Vagina (tissue), 2 donors: ENCODE results near the gene ZNF292. TPM values are rescaled to one million over a fixed set of nuclear protein-coding genes. Genes with fewer than 3 reads are reported as not detected.

Source experiments
- DNase-seq, 2 donors: peaks; one replicate each; pipeline ENCODE4 v3.0.0-alpha.2; 2017; ENCODE audit errors: extremely low spot score in 2 of 2
- H3K27ac ChIP-seq: fragments of 200-600 bp; sonication (generic); one replicate; pipeline ENCODE4 v1.5.1; 2019
- H3K27me3 ChIP-seq: fragments of 200-600 bp; sonication (generic); one replicate; pipeline ENCODE4 v1.5.1; 2019
- H3K36me3 ChIP-seq, 2 donors: fragments of 200-600 bp; sonication (generic); one replicate each; pipeline ENCODE4 v1.5.1; 2017 to 2019
- H3K4me1 ChIP-seq: fragments of 200-600 bp; sonication (generic); one replicate; pipeline ENCODE4 v1.5.1; 2019
- H3K4me3 ChIP-seq, 2 donors: fragments of 200-600 bp; sonication (generic); 1 replicate in 1 of 2; 2 replicates in 1 of 2; pipeline ENCODE4 v1.5.1; 2016 to 2019
- H3K9me3 ChIP-seq: fragments of 200-600 bp; sonication (generic); one replicate; pipeline ENCODE4 v1.5.1; 2019
- CTCF ChIP-seq, 3 experiments: fragments of 450-650 bp in 2 of 3; fragments of 200-600 bp in 1 of 3; sonication (generic) in 1 of 3; IDR thresholded peaks; one replicate each; pipeline ENCODE4 v1.5.1; 2017 to 2019; ENCODE audit warnings: antibody characterized with exemption in 3 of 3, mild to moderate bottlenecking in 2 of 3, moderate library complexity in 2 of 3
- POLR2A ChIP-seq, 2 donors: fragments of 450-650 bp; IDR thresholded peaks; one replicate each; pipeline ENCODE4 v1.6.1; 2017; ENCODE audit warnings: antibody characterized with exemption in 2 of 2, mild to moderate bottlenecking in 2 of 2, moderate library complexity in 2 of 2
- POLR2AphosphoS5 ChIP-seq, 2 donors: sonication (generic); formaldehyde crosslinking; IDR thresholded peaks; one replicate each; pipeline ENCODE4 v1.9.0; 2017; ENCODE audit warnings: antibody characterized with exemption in 2 of 2, mild to moderate bottlenecking in 2 of 2, low read depth in 1 of 2; ENCODE audit not compliant: insufficient read depth in 1 of 2
- intact Hi-C: fragments of 100-400 bp; cut with DNase I; formaldehyde crosslinking; loops from one replicate; pipeline ENCODE4 v1.15.1; 2023
- total RNA-seq: library from RNA; depleted of rRNA; stranded (reverse); fragments of >200 nt; gene quantifications from one replicate; pipeline ENCODE4 v1.2.3, GENCODE V29; 2016

ZNF292 gene
- total RNA-seq, 1 donor from 2014 or later = 41.5 TPM

GRCh38 chr6:87209812-87210211 is 54.4 kb downstream of the ZNF292 start:
- intact Hi-C loops = no loop called here
- TF ChIP-seq CTCF (IDR thresholded peaks at IDR 0.05) (no peak), POLR2AphosphoS5 (IDR thresholded peaks at IDR 0.05; ENCODE audit: insufficient read depth in 1 of 2, low read depth in 1 of 2) (no peak), POLR2A (IDR thresholded peaks at IDR 0.05) (no peak)
- Histone ChIP-seq H3K27me3 (no peaks in the 10 kb centered on the region), H3K4me3 (no peak overlapping the region), H3K36me3 (no peaks in the 10 kb centered on the region), H3K4me1 (peaks cover 52% of the 10 kb centered on the region), H3K27ac (no peak overlapping the region), H3K9me3 (no peaks in the 10 kb centered on the region)
- DNase-seq = no peak

GRCh38 chr6:87210979-87211378 is 55.6 kb downstream of the ZNF292 start:
- no peak for DNase-seq
- Histone ChIP-seq H3K4me1 (peaks cover 56% of the 10 kb centered on the region), H3K4me3 (no peak overlapping the region), H3K9me3 (no peaks in the 10 kb centered on the region), H3K36me3 (no peaks in the 10 kb centered on the region), H3K27me3 (no peaks in the 10 kb centered on the region), H3K27ac (no peak overlapping the region)
- TF ChIP-seq POLR2AphosphoS5 (IDR thresholded peaks at IDR 0.05; ENCODE audit: insufficient read depth in 1 of 2, low read depth in 1 of 2) = no peak
- no peak for TF ChIP-seq CTCF (IDR thresholded peaks at IDR 0.05)
- no peak for TF ChIP-seq POLR2A (IDR thresholded peaks at IDR 0.05)
- intact Hi-C loops = no loop called here

- Histone ChIP-seq H3K4me1 (peaks cover 49% of the 10 kb centered on the region), H3K36me3 (peaks cover 0 to 3% of the 10 kb centered on the region in 2 donors), H3K27ac (no peak overlapping the region), H3K27me3 (no peaks in the 10 kb centered on the region), H3K9me3 (no peaks in the 10 kb centered on the region), H3K4me3 (no peak overlapping the region)
- TF ChIP-seq POLR2AphosphoS5 (IDR thresholded peaks at IDR 0.05; ENCODE audit: insufficient read depth in 1 of 2, low read depth in 1 of 2) (no peak), POLR2A (IDR thresholded peaks at IDR 0.05) (no peak), CTCF (IDR thresholded peaks at IDR 0.05) (no peak)
- DNase-seq = no peak
- intact Hi-C loops = no loop called here
Observed at GRCh38 chr6:87212596-87212995, 57.2 kb downstream of the ZNF292 start.

- peaks cover 41% of the 10 kb centered on the region for H3K4me1 ChIP-seq
- DNase-seq = no peak
- no peaks in the 10 kb centered on the region for H3K9me3 ChIP-seq
- H3K4me3 ChIP-seq = no peak overlapping the region
- H3K27me3 ChIP-seq = no peaks in the 10 kb centered on the region
- intact Hi-C loops = no loop called here
- no peak for TF ChIP-seq POLR2A (IDR thresholded peaks at IDR 0.05)
- TF ChIP-seq CTCF (IDR thresholded peaks at IDR 0.05) = no peak
- TF ChIP-seq POLR2AphosphoS5 (IDR thresholded peaks at IDR 0.05; ENCODE audit: insufficient read depth in 1 of 2, low read depth in 1 of 2) = no peak
- H3K36me3 ChIP-seq = peaks cover 0 to 8% of the 10 kb centered on the region in 2 donors
- no peak overlapping the region for H3K27ac ChIP-seq
Observed at GRCh38 chr6:87213364-87213763, 58.0 kb downstream of the ZNF292 start.

- H3K4me3 ChIP-seq = no peak overlapping the region
- no peaks in the 10 kb centered on the region for H3K27me3 ChIP-seq
- peaks cover 0 to 8% of the 10 kb centered on the region in 2 donors for H3K36me3 ChIP-seq
- H3K27ac ChIP-seq = no peak overlapping the region
- H3K9me3 ChIP-seq = no peaks in the 10 kb centered on the region
- TF ChIP-seq POLR2A (IDR thresholded peaks at IDR 0.05) (no peak), CTCF (IDR thresholded peaks at IDR 0.05) (no peak)
- H3K4me1 ChIP-seq = peaks cover 35% of the 10 kb centered on the region
- intact Hi-C loops = no loop called here
- DNase-seq = no peak
Observed at GRCh38 chr6:87214831-87215230, 59.5 kb downstream of the ZNF292 start.
